Fibroblast of the conjunctiva (primary cell): Measurements from ENCODE around the gene NAV2.

Source experiments
- DNase-seq: peaks from one replicate; pipeline ENCODE4 v3.0.0-alpha.2; 2010; ENCODE audit warnings: low read depth

NAV2 gene

GRCh38 chr11:19975414-19975990 lies 262.9 kb downstream of the NAV2 start:
- no peak for DNase-seq

DNA sequence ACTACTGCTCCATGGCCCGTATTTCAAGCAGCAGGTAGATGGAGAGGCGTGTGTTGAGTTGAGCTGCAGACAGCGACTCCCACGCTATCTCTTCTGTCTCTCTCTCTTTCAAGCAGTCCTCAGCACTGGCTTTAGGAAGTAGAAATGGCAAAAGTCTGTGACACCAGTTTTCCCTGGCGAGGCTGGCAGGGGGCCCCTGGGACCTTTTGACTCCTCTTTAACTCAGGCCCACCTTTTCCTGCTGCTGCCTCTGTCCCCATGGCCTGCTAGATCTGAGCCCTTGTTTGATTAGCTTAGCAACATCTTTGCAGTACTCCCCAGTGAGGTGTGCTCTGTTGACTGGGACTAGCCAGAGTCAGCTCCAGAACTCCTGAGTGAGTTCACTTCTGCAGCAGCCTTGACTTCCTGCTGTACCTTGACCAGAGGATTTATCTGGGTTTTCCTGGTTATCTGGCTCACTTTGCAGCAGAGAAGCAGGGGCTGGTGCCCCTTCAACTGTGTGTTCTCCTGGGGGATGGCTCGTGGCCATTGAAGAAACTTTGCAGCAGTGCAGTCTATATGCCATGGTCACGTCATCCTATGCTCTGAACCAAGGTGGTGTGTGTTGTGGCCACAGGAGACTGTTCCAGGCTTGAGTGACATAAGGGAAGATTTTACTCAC lies 263.8 kb downstream of the NAV2 start:
- DNase-seq, result no peak

GRCh38 chr11:19977941-19978340 lies 265.3 kb downstream of the NAV2 start:
- no peak for DNase-seq

- DNase-seq, result peak; percentile 90
Observed at GRCh38 chr11:19978668-19979518, 266.3 kb downstream of the NAV2 start.

GRCh38 chr11:19979519-19979845 lies 266.8 kb downstream of the NAV2 start:
- DNase-seq, result no peak

GRCh38 chr11:19980388-19980787 lies 267.8 kb downstream of the NAV2 start:
- no peak for DNase-seq

GRCh38 chr11:19980957-19981669 lies 268.5 kb downstream of the NAV2 start:
- DNase-seq, result peak; percentile 60

- DNase-seq, result no peak
Observed at GRCh38 chr11:19982774-19983495, 270.3 kb downstream of the NAV2 start.

DNA sequence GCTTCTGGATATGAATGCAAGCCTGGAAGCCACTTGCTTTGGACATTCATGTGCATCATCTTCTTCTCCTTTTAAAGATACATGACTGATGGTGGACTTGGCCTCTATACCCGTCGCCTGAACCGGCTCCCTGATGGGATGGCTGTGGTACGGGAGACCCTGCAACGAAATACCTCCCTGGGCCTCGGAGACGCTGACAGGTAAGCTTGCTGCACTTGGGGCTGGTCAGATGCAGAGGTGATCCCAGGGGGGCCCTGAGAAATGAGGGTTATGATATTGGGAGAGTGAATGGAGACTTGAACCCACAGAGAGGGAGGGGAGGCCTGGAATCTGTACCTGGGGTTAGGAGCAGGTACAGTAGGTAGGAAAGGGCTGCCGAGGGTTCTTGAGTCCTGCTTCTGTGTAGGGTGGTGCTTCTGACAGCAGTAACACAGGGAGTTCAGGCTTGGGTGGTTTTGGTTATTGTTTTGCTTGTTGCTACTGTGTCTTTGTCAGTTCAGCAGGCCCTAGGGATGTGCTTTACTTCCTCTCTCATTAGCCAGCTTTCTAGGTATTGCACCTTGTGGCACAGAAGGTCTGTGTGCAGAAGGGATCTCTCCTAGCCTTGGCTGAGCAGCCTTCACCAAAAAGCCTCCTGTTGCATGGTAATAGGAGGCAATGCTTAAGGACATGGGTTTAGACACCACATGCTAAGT lies 271.6 kb downstream of the NAV2 start:
- no peak for DNase-seq

DNA sequence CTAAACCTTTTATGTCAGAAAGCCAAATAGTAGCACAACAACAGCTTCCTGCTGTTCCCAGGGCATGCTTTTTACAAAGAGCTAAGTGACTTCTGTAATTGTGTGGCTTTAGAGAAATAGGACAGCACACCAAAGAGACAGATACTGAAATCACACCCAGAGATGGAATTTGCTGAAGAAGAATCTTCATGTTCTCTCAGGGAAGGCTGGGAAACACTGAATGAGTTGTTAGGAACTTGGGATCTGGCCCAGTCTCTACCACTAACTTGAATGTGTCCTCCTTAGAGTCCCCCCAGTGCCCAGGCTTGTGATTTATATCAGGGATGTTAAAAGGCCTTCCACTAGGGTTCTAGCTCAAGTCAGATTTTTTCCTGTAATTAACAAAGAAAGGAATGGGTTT lies 272.5 kb downstream of the NAV2 start:
- DNase-seq, result no peak

- DNase-seq, result no peak
Observed at GRCh38 chr11:19987331-19987801, 274.7 kb downstream of the NAV2 start.

DNA sequence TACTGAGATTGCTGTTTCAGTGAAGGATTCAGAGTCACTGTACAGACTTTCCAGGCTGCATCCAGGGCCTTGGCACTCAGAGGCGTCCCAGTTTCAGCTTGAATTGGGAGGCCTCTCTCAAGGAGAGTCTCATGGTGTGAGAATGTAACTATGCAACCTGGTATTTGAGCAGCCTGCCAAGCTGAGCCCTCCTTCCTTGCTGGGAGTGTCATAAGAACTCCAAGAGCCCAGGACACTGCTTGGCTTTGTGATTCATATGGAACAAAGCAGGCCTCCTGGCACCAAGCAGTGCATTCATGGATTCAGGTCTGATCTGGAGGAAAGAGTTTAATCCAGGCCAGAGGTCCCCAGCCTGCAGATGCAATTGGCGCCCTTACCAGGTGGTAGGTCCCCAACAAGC lies 276.0 kb downstream of the NAV2 start:
- peak; percentile 81 for DNase-seq

- no peak for DNase-seq
Observed at GRCh38 chr11:19989191-19989590, 276.6 kb downstream of the NAV2 start.

- no peak for DNase-seq
Observed at GRCh38 chr11:19992162-19992561, 279.5 kb downstream of the NAV2 start.

DNA sequence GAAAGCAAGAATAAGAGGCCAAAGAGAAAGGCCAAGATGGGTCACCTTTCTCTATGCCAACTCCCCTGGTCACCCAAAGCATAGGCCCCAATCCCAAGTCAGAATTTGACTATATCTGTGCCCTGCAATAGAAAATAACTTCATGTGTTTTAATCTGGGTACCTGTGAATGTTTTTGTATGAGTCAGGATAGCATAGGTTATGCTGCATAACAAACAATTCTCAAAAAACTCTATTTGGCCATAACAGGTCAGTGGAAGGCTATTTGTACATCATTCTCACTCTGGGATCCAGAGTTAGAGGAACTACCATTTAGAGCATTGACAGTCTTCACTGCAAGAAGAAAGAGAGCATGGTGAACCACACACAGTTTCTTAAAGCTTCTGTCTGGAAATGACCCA lies 280.4 kb downstream of the NAV2 start:
- DNase-seq, result no peak

DNA sequence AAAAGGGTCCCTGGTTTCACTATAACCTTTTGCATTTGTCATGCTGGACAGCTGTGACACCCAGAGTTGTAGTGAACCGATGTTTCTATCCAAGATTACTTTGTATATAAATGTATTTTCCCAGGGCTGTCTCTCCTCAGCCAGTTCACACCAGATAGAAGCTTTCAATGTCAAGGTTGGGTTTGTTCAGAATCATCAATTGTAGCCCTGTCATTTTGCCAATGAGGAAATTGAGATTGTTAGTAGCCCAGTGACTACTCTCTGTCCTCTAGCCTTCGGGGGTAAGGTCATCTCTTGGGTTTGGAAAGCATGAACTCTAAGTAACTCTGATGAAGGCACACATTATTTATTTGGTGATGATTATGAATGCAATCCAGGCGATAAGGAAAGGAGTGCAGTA lies 282.0 kb downstream of the NAV2 start:
- no peak for DNase-seq

DNA sequence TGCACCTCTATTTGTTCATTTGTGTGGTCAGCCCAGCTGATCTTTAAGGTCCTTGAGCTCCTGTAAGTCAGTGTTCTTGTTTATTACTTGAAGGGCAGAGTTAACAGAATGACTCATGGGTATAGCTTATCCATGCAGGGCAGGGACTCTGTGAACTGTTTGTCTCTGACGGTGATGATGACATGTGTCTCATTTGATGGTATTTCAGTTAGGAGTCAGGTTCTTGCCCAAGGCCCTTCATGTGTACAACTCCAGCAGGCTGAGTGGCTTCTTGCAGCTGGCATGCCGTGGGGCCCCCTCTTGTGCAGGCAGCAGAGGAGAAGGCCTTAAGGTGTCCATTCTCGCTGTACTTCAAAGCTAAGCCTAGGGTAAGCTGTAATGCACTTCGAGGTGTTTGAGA lies 282.5 kb downstream of the NAV2 start:
- DNase-seq, result peak; percentile 65

- DNase-seq, result no peak
Observed at GRCh38 chr11:19996571-19996970, 283.9 kb downstream of the NAV2 start.

DNA sequence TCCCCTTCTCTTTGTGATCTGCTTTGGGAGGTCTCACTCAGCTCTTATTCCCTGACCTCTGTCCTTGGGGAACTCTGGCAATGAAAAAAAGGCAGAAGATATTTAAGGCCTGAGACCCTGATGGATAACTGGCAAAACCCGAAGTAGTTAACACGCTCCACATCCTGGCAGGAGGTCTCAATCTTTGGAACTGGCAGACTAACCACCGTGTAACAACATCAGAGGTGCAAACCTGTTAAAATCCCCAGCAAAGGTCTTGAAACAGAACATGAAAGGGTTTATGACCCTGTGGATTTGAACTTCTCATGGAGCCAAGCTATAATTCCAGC lies 287.3 kb downstream of the NAV2 start:
- no peak for DNase-seq

GRCh38 chr11:20000351-20001134 lies 287.9 kb downstream of the NAV2 start:
- no peak for DNase-seq
